ENCODE data around the gene CNOT6. TPM values are rescaled to one million over a fixed set of nuclear protein-coding genes. Genes with fewer than 3 reads are reported as not detected.
"Not testable (repeated sequence)": the region's sequence is repeated elsewhere in the genome, so short reads cannot be mapped to it uniquely, and the experiment has no call there.

The CNOT6 gene
- polyA plus RNA-seq, 2 donors: 6.8 TPM

- Histone ChIP-seq H3K27me3 (ENCODE audit: control insufficient read depth in 1 of 2, insufficient read depth in 2 of 2, low read length in 2 of 2) (no peaks in the 10 kb centered on the region), H3K4me3 (ENCODE audit: low read depth in 1 of 2, low read length in 2 of 2) (no peak overlapping the region), H3K9me3 (ENCODE audit: control insufficient read depth in 2 of 2, insufficient read depth in 1 of 2, low read depth in 1 of 2, low read length in 1 of 2) (peaks cover 0 to 2% of the 10 kb centered on the region in 2 donors), H3K4me1 (ENCODE audit: control insufficient read depth in 2 of 2, insufficient read depth in 2 of 2, low read length in 1 of 2) (peaks cover 0 to 3% of the 10 kb centered on the region in 2 donors), H3K36me3 (ENCODE audit: control insufficient read depth in 2 of 2, insufficient read depth in 2 of 2, low read length in 1 of 2) (no peaks in the 10 kb centered on the region), H3K27ac (ENCODE audit: low read depth in 2 of 2, low read length in 1 of 2) (no peak overlapping the region)
- 65 to 77% methylated on average over 13 of the region's 13 CpGs for whole genome bisulfite sequencing, 2 donors
These were observed 30.1 kb upstream of the CNOT6 start for GRCh38 chr5:180463916-180464602.

GRCh38 chr5:180464603-180464970, 29.6 kb upstream of the CNOT6 start:
- WGBS, 2 donors: 44 to 53% methylated on average over 5 of the region's 5 CpGs
- Histone ChIP-seq H3K9me3 (ENCODE audit: control insufficient read depth in 2 of 2, insufficient read depth in 1 of 2, low read depth in 1 of 2, low read length in 1 of 2) (peaks cover 0 to 2% of the 10 kb centered on the region in 2 donors), H3K4me1 (ENCODE audit: control insufficient read depth in 2 of 2, insufficient read depth in 2 of 2, low read length in 1 of 2) (peaks cover 0 to 3% of the 10 kb centered on the region in 2 donors), H3K27ac (ENCODE audit: low read depth in 2 of 2, low read length in 1 of 2) (no peak overlapping the region), H3K4me3 (ENCODE audit: low read depth in 1 of 2, low read length in 2 of 2) (no peak overlapping the region), H3K36me3 (ENCODE audit: control insufficient read depth in 2 of 2, insufficient read depth in 2 of 2, low read length in 1 of 2) (no peaks in the 10 kb centered on the region), H3K27me3 (ENCODE audit: control insufficient read depth in 1 of 2, insufficient read depth in 2 of 2, low read length in 2 of 2) (no peaks in the 10 kb centered on the region)

GRCh38 chr5:180465052-180465451, 29.1 kb upstream of the CNOT6 start:
- H3K4me1 ChIP-seq (ENCODE audit: control insufficient read depth in 2 of 2, insufficient read depth in 2 of 2, low read length in 1 of 2): not testable (repeated sequence)
- WGBS, 2 donors: 97% methylated on average over 4 of the region's 4 CpGs

GRCh38 chr5:180466316-180466715, 27.9 kb upstream of the CNOT6 start:
- Histone ChIP-seq H3K36me3 (ENCODE audit: control insufficient read depth in 2 of 2, insufficient read depth in 2 of 2, low read length in 1 of 2) (no peaks in the 10 kb centered on the region), H3K9me3 (ENCODE audit: control insufficient read depth in 2 of 2, insufficient read depth in 1 of 2, low read depth in 1 of 2, low read length in 1 of 2) (peaks cover 0 to 2% of the 10 kb centered on the region in 2 donors), H3K4me3 (ENCODE audit: low read depth in 1 of 2, low read length in 2 of 2) (no peak overlapping the region), H3K27me3 (ENCODE audit: control insufficient read depth in 1 of 2, insufficient read depth in 2 of 2, low read length in 2 of 2) (no peaks in the 10 kb centered on the region), H3K4me1 (ENCODE audit: control insufficient read depth in 2 of 2, insufficient read depth in 2 of 2, low read length in 1 of 2) (peaks cover 0 to 3% of the 10 kb centered on the region in 2 donors), H3K27ac (ENCODE audit: low read depth in 2 of 2, low read length in 1 of 2) (no peak overlapping the region)
- 78 to 82% methylated on average over 15 of the region's 15 CpGs for WGBS, 2 donors

More at GRCh38 chr5:180465052-180465451, 29.1 kb upstream of the CNOT6 start:
- H3K27me3 ChIP-seq (ENCODE audit: control insufficient read depth in 1 of 2, insufficient read depth in 2 of 2, low read length in 2 of 2); H3K4me3 ChIP-seq (ENCODE audit: low read depth in 1 of 2, low read length in 2 of 2); H3K9me3 ChIP-seq (ENCODE audit: control insufficient read depth in 2 of 2, insufficient read depth in 1 of 2, low read depth in 1 of 2, low read length in 1 of 2); H3K27ac ChIP-seq (ENCODE audit: low read depth in 2 of 2, low read length in 1 of 2); H3K36me3 ChIP-seq (ENCODE audit: control insufficient read depth in 2 of 2, insufficient read depth in 2 of 2, low read length in 1 of 2): not testable (repeated sequence)

- peaks cover 0 to 3% of the 10 kb centered on the region in 2 donors for H3K4me1 ChIP-seq (ENCODE audit: control insufficient read depth in 2 of 2, insufficient read depth in 2 of 2, low read length in 1 of 2)
- peaks cover 0 to 2% of the 10 kb centered on the region in 2 donors for H3K9me3 ChIP-seq (ENCODE audit: control insufficient read depth in 2 of 2, insufficient read depth in 1 of 2, low read depth in 1 of 2, low read length in 1 of 2)
- 48 to 50% methylated on average over 22 of the region's 22 CpGs for WGBS, 2 donors
- H3K27ac ChIP-seq (ENCODE audit: low read depth in 2 of 2, low read length in 1 of 2): no peak overlapping the region
- no peaks in the 10 kb centered on the region for H3K36me3 ChIP-seq (ENCODE audit: control insufficient read depth in 2 of 2, insufficient read depth in 2 of 2, low read length in 1 of 2)
- no peaks in the 10 kb centered on the region for H3K27me3 ChIP-seq (ENCODE audit: control insufficient read depth in 1 of 2, insufficient read depth in 2 of 2, low read length in 2 of 2)
- H3K4me3 ChIP-seq (ENCODE audit: low read depth in 1 of 2, low read length in 2 of 2): no peak overlapping the region
These were observed 26.9 kb upstream of the CNOT6 start for GRCh38 chr5:180467028-180467975.

GRCh38 chr5:180467989-180468731, 26.0 kb upstream of the CNOT6 start:
- Histone ChIP-seq H3K4me1 (ENCODE audit: control insufficient read depth in 2 of 2, insufficient read depth in 2 of 2, low read length in 1 of 2) (peaks cover 0 to 3% of the 10 kb centered on the region in 2 donors), H3K27me3 (ENCODE audit: control insufficient read depth in 1 of 2, insufficient read depth in 2 of 2, low read length in 2 of 2) (no peaks in the 10 kb centered on the region), H3K36me3 (ENCODE audit: control insufficient read depth in 2 of 2, insufficient read depth in 2 of 2, low read length in 1 of 2) (no peaks in the 10 kb centered on the region), H3K27ac (ENCODE audit: low read depth in 2 of 2, low read length in 1 of 2) (no peak overlapping the region), H3K4me3 (ENCODE audit: low read depth in 1 of 2, low read length in 2 of 2) (no peak overlapping the region), H3K9me3 (ENCODE audit: control insufficient read depth in 2 of 2, insufficient read depth in 1 of 2, low read depth in 1 of 2, low read length in 1 of 2) (peaks cover 0 to 2% of the 10 kb centered on the region in 2 donors)
- WGBS, 2 donors: 89 to 90% methylated on average over 18 of the region's 18 CpGs

- peaks cover 0 to 3% of the 10 kb centered on the region in 2 donors for H3K4me1 ChIP-seq (ENCODE audit: control insufficient read depth in 2 of 2, insufficient read depth in 2 of 2, low read length in 1 of 2)
- no peaks in the 10 kb centered on the region for H3K36me3 ChIP-seq (ENCODE audit: control insufficient read depth in 2 of 2, insufficient read depth in 2 of 2, low read length in 1 of 2)
- no peaks in the 10 kb centered on the region for H3K27me3 ChIP-seq (ENCODE audit: control insufficient read depth in 1 of 2, insufficient read depth in 2 of 2, low read length in 2 of 2)
- peaks cover 0 to 2% of the 10 kb centered on the region in 2 donors for H3K9me3 ChIP-seq (ENCODE audit: control insufficient read depth in 2 of 2, insufficient read depth in 1 of 2, low read depth in 1 of 2, low read length in 1 of 2)
- H3K27ac ChIP-seq (ENCODE audit: low read depth in 2 of 2, low read length in 1 of 2): no peak overlapping the region
- no peak overlapping the region for H3K4me3 ChIP-seq (ENCODE audit: low read depth in 1 of 2, low read length in 2 of 2)
- 80 to 81% methylated on average over 21 to 22 of the region's 22 CpGs for WGBS, 2 donors
These were observed 25.2 kb upstream of the CNOT6 start for GRCh38 chr5:180468732-180469585.

GRCh38 chr5:180469586-180469865, 24.7 kb upstream of the CNOT6 start:
- Histone ChIP-seq H3K4me3 (ENCODE audit: low read depth in 1 of 2, low read length in 2 of 2) (no peak overlapping the region), H3K36me3 (ENCODE audit: control insufficient read depth in 2 of 2, insufficient read depth in 2 of 2, low read length in 1 of 2) (no peaks in the 10 kb centered on the region), H3K27ac (ENCODE audit: low read depth in 2 of 2, low read length in 1 of 2) (no peak overlapping the region), H3K27me3 (ENCODE audit: control insufficient read depth in 1 of 2, insufficient read depth in 2 of 2, low read length in 2 of 2) (no peaks in the 10 kb centered on the region), H3K9me3 (ENCODE audit: control insufficient read depth in 2 of 2, insufficient read depth in 1 of 2, low read depth in 1 of 2, low read length in 1 of 2) (peaks cover 0 to 2% of the 10 kb centered on the region in 2 donors), H3K4me1 (ENCODE audit: control insufficient read depth in 2 of 2, insufficient read depth in 2 of 2, low read length in 1 of 2) (peaks cover 1 to 3% of the 10 kb centered on the region in 2 donors)
- WGBS, 2 donors: 80% methylated on average over 2 of the region's 2 CpGs

GRCh38 chr5:180469866-180470265, 24.3 kb upstream of the CNOT6 start:
- peaks cover 2 to 3% of the 10 kb centered on the region in 2 donors for H3K4me1 ChIP-seq (ENCODE audit: control insufficient read depth in 2 of 2, insufficient read depth in 2 of 2, low read length in 1 of 2)
- H3K27me3 ChIP-seq (ENCODE audit: control insufficient read depth in 1 of 2, insufficient read depth in 2 of 2, low read length in 2 of 2): no peaks in the 10 kb centered on the region
- 94 to 100% methylated on average over 1 of the region's 1 CpG for WGBS, 2 donors
- no peaks in the 10 kb centered on the region for H3K36me3 ChIP-seq (ENCODE audit: control insufficient read depth in 2 of 2, insufficient read depth in 2 of 2, low read length in 1 of 2)
- H3K9me3 ChIP-seq (ENCODE audit: control insufficient read depth in 2 of 2, insufficient read depth in 1 of 2, low read depth in 1 of 2, low read length in 1 of 2): peaks cover 0 to 2% of the 10 kb centered on the region in 2 donors
- H3K4me3 ChIP-seq (ENCODE audit: low read depth in 1 of 2, low read length in 2 of 2): no peak overlapping the region
- no peak overlapping the region for H3K27ac ChIP-seq (ENCODE audit: low read depth in 2 of 2, low read length in 1 of 2)
